Mesendoderm (in vitro differentiated cells): ENCODE data around the gene CPT1A.

Experiments used
- DNase-seq: peaks from one replicate; pipeline ENCODE4 v3.0.0; 2013
- H2AK5ac ChIP-seq: 2 replicates; pipeline ENCODE4 v1.6.1; 2013; ENCODE audit warnings: low read length, inconsistent platforms
- H2BK120ac ChIP-seq: 2 replicates; pipeline ENCODE4 v1.6.1; 2013; ENCODE audit warnings: low read depth, mild to moderate bottlenecking, low read length, moderate library complexity, mixed read lengths
- H2BK15ac ChIP-seq: replicated peaks from 2 replicates; pipeline ENCODE4 v1.6.1; 2013; ENCODE audit warnings: low read depth, mild to moderate bottlenecking, moderate library complexity
- H2BK5ac ChIP-seq: 2 replicates; pipeline ENCODE4 v1.6.1; 2013; ENCODE audit warnings: low read length, inconsistent platforms
- H3K18ac ChIP-seq: 2 replicates; pipeline ENCODE4 v1.6.1; 2013; ENCODE audit warnings: mild to moderate bottlenecking, low read length, mixed read lengths
- H3K23ac ChIP-seq: one replicate; pipeline ENCODE4 v1.6.1; 2013; ENCODE audit warnings: low read length
- H3K27ac ChIP-seq: 2 replicates; pipeline ENCODE4 v1.5.1; 2013; ENCODE audit warnings: low read depth, mild to moderate bottlenecking, inconsistent platforms, low read length, moderate library complexity
- H3K27me3 ChIP-seq: 2 replicates; pipeline ENCODE4 v1.6.1; 2013; ENCODE audit warnings: low read length, control low read depth, mild to moderate bottlenecking, inconsistent platforms; ENCODE audit not compliant: insufficient read depth, poor library complexity
- H3K36me3 ChIP-seq: 2 replicates; pipeline ENCODE4 v1.6.1; 2013; ENCODE audit warnings: low read length, inconsistent platforms; ENCODE audit not compliant: control insufficient read depth, insufficient read depth
- H3K4ac ChIP-seq: one replicate; pipeline ENCODE4 v1.6.1; 2013; ENCODE audit warnings: low read depth, mild to moderate bottlenecking, low read length, moderate library complexity
- H3K4me1 ChIP-seq: 2 replicates; pipeline ENCODE4 v1.6.1; 2013; ENCODE audit warnings: low read depth, low read length, inconsistent platforms; ENCODE audit not compliant: control insufficient read depth
- H3K4me2 ChIP-seq: 2 replicates; pipeline ENCODE4 v1.6.1; 2013; ENCODE audit warnings: low read length
- H3K4me3 ChIP-seq: 2 replicates; pipeline ENCODE4 v1.5.1; 2013; ENCODE audit warnings: mild to moderate bottlenecking, low read length
- H3K56ac ChIP-seq: one replicate; pipeline ENCODE4 v1.6.1; 2013; ENCODE audit warnings: low read length
- H3K79me1 ChIP-seq: 2 replicates; pipeline ENCODE4 v1.6.1; 2013; ENCODE audit warnings: low read length, inconsistent platforms
- H3K79me2 ChIP-seq: 2 replicates; pipeline ENCODE4 v1.6.1; 2013; ENCODE audit warnings: mild to moderate bottlenecking, low read length; ENCODE audit not compliant: control insufficient read depth, insufficient read depth
- H3K9ac ChIP-seq: 2 replicates; pipeline ENCODE4 v1.6.1; 2013; ENCODE audit warnings: low read length, inconsistent platforms
- H4K5ac ChIP-seq: one replicate; pipeline ENCODE4 v1.6.1; 2013; ENCODE audit warnings: low read length
- H4K8ac ChIP-seq: one replicate; pipeline ENCODE4 v1.6.1; 2013; ENCODE audit warnings: low read depth, mild to moderate bottlenecking, control low read depth, low read length, moderate library complexity
- WGBS: extraction: QIAGEN DNeasy Blood & Tissue Kit; methylation state at CpG from one replicate; pipeline ENCODE4 v1.1.7; 2013; ENCODE audit warnings: low lambda C conversion rate, missing lambda C conversion rate; ENCODE audit not compliant: insufficient coverage; ENCODE audit errors: extremely low coverage; 5-methylcytosine and 5-hydroxymethylcytosine counted together

The CPT1A gene

GRCh38 chr11:68831124-68831523 lies 10.6 kb downstream of the CPT1A start:
- Histone ChIP-seq H4K8ac (no peak overlapping the region), H3K27me3 (no peaks in the 10 kb centered on the region), H3K18ac (no peak overlapping the region), H4K5ac (no peak overlapping the region), H3K4me1 (peaks cover 2% of the 10 kb centered on the region), H3K9ac (no peak overlapping the region), H3K4me3 (no peak overlapping the region), H3K4me2 (no peak overlapping the region), H3K79me1 (no peaks in the 10 kb centered on the region), H3K27ac (no peak overlapping the region), H2AK5ac (no peak overlapping the region), H3K79me2 (peaks cover 1% of the 10 kb centered on the region), H3K56ac (no peak overlapping the region), H3K4ac (no peak overlapping the region), H2BK120ac (no peak overlapping the region), H2BK5ac (no peak overlapping the region), H3K23ac (no peak overlapping the region), H2BK15ac (no peak overlapping the region), H3K36me3 (no peaks in the 10 kb centered on the region)
- no CpG with 5 or more reads among the region's 5 CpGs for WGBS
- no peak for DNase-seq

GRCh38 chr11:68829581-68829980 lies 12.1 kb downstream of the CPT1A start:
- Histone ChIP-seq H3K79me1 (no peaks in the 10 kb centered on the region), H3K4me3 (no peak overlapping the region), H4K8ac (no peak overlapping the region), H2BK5ac (no peak overlapping the region), H3K79me2 (peaks cover 1% of the 10 kb centered on the region), H3K36me3 (no peaks in the 10 kb centered on the region), H3K23ac (no peak overlapping the region), H3K27ac (no peak overlapping the region), H4K5ac (no peak overlapping the region), H2BK120ac (no peak overlapping the region), H2AK5ac (no peak overlapping the region), H3K18ac (no peak overlapping the region), H3K9ac (no peak overlapping the region), H3K4me1 (peaks cover 2% of the 10 kb centered on the region), H3K56ac (no peak overlapping the region), H2BK15ac (no peak overlapping the region), H3K4me2 (no peak overlapping the region), H3K27me3 (no peaks in the 10 kb centered on the region), H3K4ac (no peak overlapping the region)
- WGBS, result no CpG with 5 or more reads among the region's 15 CpGs
- no peak for DNase-seq

DNA sequence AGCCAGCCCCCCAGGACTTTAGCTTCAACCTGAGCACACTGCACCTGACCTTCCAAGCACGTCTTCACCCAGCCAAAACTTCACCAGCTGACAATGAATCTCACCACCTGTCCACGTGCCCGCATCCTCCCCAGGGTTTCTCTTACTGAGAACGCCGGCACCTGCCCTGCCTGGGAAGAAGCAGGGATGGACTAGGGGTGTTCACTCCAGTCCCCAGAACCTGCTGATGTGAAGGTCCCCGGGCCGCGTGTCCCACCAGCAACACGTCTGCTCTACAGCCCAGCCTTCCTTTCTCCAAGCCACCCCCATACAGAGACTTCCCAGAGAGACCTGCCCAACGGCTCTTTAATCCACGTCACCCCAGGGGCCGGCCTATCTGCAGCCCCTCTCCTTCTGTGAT lies 12.8 kb downstream of the CPT1A start:
- no peak overlapping the region for H3K18ac ChIP-seq
- no peak overlapping the region for H2BK5ac ChIP-seq
- H3K23ac ChIP-seq, result no peak overlapping the region
- DNase-seq, result no peak
- no CpG with 5 or more reads among the region's 12 CpGs for WGBS
- H3K4me3 ChIP-seq, result no peak overlapping the region
- no peak overlapping the region for H2AK5ac ChIP-seq
- H4K8ac ChIP-seq, result no peak overlapping the region
- no peak overlapping the region for H3K4me2 ChIP-seq
- no peak overlapping the region for H3K9ac ChIP-seq
- H3K36me3 ChIP-seq, result no peaks in the 10 kb centered on the region
- H3K56ac ChIP-seq, result no peak overlapping the region
- no peak overlapping the region for H4K5ac ChIP-seq
- H3K4me1 ChIP-seq, result peaks cover 2% of the 10 kb centered on the region
- H2BK120ac ChIP-seq, result no peak overlapping the region
- no peaks in the 10 kb centered on the region for H3K79me1 ChIP-seq
- H3K79me2 ChIP-seq, result peaks cover 1% of the 10 kb centered on the region
- no peak overlapping the region for H3K27ac ChIP-seq
- H3K4ac ChIP-seq, result no peak overlapping the region
- H2BK15ac ChIP-seq, result no peak overlapping the region
- no peaks in the 10 kb centered on the region for H3K27me3 ChIP-seq

- Histone ChIP-seq H2BK5ac (no peak overlapping the region), H3K4me1 (peaks cover 2% of the 10 kb centered on the region), H3K36me3 (no peaks in the 10 kb centered on the region), H3K4me3 (no peak overlapping the region), H2BK15ac (no peak overlapping the region), H4K8ac (no peak overlapping the region), H3K56ac (no peak overlapping the region), H2AK5ac (no peak overlapping the region), H3K79me1 (no peaks in the 10 kb centered on the region), H4K5ac (no peak overlapping the region), H3K4ac (no peak overlapping the region), H3K9ac (no peak overlapping the region), H3K23ac (no peak overlapping the region), H3K27ac (no peak overlapping the region), H2BK120ac (no peak overlapping the region), H3K18ac (no peak overlapping the region), H3K4me2 (no peak overlapping the region), H3K27me3 (no peaks in the 10 kb centered on the region), H3K79me2 (peaks cover 1% of the 10 kb centered on the region)
- WGBS, result no CpG with 5 or more reads among the region's 20 CpGs
- DNase-seq, result no peak
Measured at GRCh38 chr11:68828155-68828931, 13.4 kb downstream of the CPT1A start.

DNA sequence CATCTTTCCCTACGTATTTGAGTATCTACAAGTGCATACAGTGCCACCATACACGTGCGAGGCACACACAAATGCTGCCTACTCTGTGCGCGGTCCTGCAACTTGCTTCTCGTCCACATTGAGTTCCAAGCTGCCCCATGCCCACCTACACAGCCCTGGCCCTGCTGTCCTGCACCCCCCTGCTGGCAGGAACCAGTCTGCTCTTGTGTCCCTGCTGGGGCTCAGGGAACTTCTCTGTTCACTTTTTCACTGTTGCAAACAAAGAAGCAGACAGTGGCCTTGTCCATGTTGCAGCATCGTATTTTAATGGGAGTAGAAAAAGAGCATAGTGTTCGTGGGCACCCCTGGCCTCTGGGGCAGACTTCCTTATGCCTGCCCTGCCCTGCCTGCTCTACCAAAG lies 14.0 kb downstream of the CPT1A start:
- no peaks in the 10 kb centered on the region for H3K79me1 ChIP-seq
- no CpG with 5 or more reads among the region's 8 CpGs for WGBS
- no peak overlapping the region for H2BK5ac ChIP-seq
- no peak overlapping the region for H2BK120ac ChIP-seq
- no peak overlapping the region for H3K4ac ChIP-seq
- H3K27ac ChIP-seq, result no peak overlapping the region
- H3K56ac ChIP-seq, result no peak overlapping the region
- H3K23ac ChIP-seq, result no peak overlapping the region
- H4K5ac ChIP-seq, result no peak overlapping the region
- no peak overlapping the region for H4K8ac ChIP-seq
- H3K18ac ChIP-seq, result no peak overlapping the region
- no peak overlapping the region for H3K9ac ChIP-seq
- peaks cover 1% of the 10 kb centered on the region for H3K79me2 ChIP-seq
- no peaks in the 10 kb centered on the region for H3K36me3 ChIP-seq
- no peak for DNase-seq
- H2BK15ac ChIP-seq, result no peak overlapping the region
- H3K4me3 ChIP-seq, result no peak overlapping the region
- H3K4me1 ChIP-seq, result peaks cover 2% of the 10 kb centered on the region
- no peaks in the 10 kb centered on the region for H3K27me3 ChIP-seq
- H2AK5ac ChIP-seq, result no peak overlapping the region
- H3K4me2 ChIP-seq, result no peak overlapping the region

- H3K9ac ChIP-seq, result no peak overlapping the region
- H3K18ac ChIP-seq, result no peak overlapping the region
- no peaks in the 10 kb centered on the region for H3K36me3 ChIP-seq
- no peak overlapping the region for H3K4me2 ChIP-seq
- no peak overlapping the region for H3K56ac ChIP-seq
- H4K5ac ChIP-seq, result no peak overlapping the region
- H2BK5ac ChIP-seq, result no peak overlapping the region
- H3K27ac ChIP-seq, result no peak overlapping the region
- H2AK5ac ChIP-seq, result no peak overlapping the region
- no peak overlapping the region for H4K8ac ChIP-seq
- peaks cover 1% of the 10 kb centered on the region for H3K79me2 ChIP-seq
- no peaks in the 10 kb centered on the region for H3K79me1 ChIP-seq
- no peaks in the 10 kb centered on the region for H3K27me3 ChIP-seq
- no peak overlapping the region for H3K4me3 ChIP-seq
- no peak for DNase-seq
- peaks cover 2% of the 10 kb centered on the region for H3K4me1 ChIP-seq
- H3K23ac ChIP-seq, result no peak overlapping the region
- no CpG with 5 or more reads among the region's 9 CpGs for WGBS
- no peak overlapping the region for H3K4ac ChIP-seq
- H2BK15ac ChIP-seq, result no peak overlapping the region
- no peak overlapping the region for H2BK120ac ChIP-seq
Measured at GRCh38 chr11:68826726-68827125, 15.0 kb downstream of the CPT1A start.
